PFSK-1 (cell line): ENCODE measurements around the gene ZFAND5.

Experiments used
- FOXP2 ChIP-seq: optimal IDR thresholded peaks from 2 replicates; pipeline ENCODE3; 2011; ENCODE audit warnings: borderline replicate concordance, control low read depth, inconsistent platforms; ENCODE audit not compliant: insufficient read depth; ENCODE audit errors: extremely low read length, extremely low read depth
- POLR2AphosphoS5 ChIP-seq: IDR thresholded peaks from 2 replicates; pipeline ENCODE4 v1.6.1; 2012; ENCODE audit warnings: low read depth, mild to moderate bottlenecking, control low read depth, low read length, moderate library complexity
- SIN3A ChIP-seq: IDR thresholded peaks from 2 replicates; pipeline ENCODE4 v1.6.1; 2012; ENCODE audit warnings: mild to moderate bottlenecking, low read length, moderate library complexity, borderline replicate concordance; ENCODE audit not compliant: insufficient read depth
- TAF1 ChIP-seq: IDR thresholded peaks from 2 replicates; pipeline ENCODE4 v1.6.1; 2012; ENCODE audit warnings: low read length, control low read depth, borderline replicate concordance; ENCODE audit not compliant: insufficient read depth
- TF ChIP-seq, protein P1 (sequence below), 2 experiments: IDR thresholded peaks; 2 replicates each; pipeline versions ENCODE4 v1.6.1 to v1.8.0; 2011 to 2012; ENCODE audit warnings: low read depth in 2 of 2, low read length in 2 of 2, control low read depth in 1 of 2, inconsistent platforms in 1 of 2, mild to moderate bottlenecking in 1 of 2, moderate library complexity in 1 of 2; ENCODE audit not compliant: insufficient read depth in 1 of 2

ZFAND5 gene

DNA sequence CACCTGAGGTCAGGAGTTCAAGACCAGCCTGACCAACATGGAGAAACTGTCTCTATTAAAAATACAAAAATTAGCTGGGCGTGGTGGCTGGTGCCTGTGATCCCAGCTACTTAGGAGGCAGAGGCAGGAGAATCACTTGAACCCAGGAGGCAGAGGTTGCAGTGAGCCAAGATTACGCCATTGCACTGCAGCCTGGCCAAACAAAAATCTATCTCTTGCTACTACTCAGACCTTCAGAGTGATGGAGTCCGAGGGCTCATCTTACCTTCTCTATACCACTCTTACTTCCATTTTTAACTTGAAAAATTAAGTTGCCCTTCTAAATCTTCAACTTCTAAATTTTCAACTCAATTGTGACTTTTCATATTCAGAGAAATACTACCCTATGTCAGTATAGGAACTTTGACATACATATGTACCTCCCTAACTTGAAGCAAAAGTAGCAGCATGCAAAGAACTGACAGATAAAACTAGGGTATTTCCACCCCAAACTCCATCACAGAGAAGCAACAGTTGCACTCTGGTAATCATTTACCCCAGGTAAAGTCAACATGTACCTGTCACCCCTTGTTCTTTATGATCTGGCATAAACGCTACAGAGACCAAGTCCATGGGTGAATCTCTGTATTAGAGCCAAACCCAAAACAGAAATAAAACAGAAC is 11.4 kb downstream of the ZFAND5 start:
- TF ChIP-seq TAF1, result no peak
- TF ChIP-seq, protein P1, sequence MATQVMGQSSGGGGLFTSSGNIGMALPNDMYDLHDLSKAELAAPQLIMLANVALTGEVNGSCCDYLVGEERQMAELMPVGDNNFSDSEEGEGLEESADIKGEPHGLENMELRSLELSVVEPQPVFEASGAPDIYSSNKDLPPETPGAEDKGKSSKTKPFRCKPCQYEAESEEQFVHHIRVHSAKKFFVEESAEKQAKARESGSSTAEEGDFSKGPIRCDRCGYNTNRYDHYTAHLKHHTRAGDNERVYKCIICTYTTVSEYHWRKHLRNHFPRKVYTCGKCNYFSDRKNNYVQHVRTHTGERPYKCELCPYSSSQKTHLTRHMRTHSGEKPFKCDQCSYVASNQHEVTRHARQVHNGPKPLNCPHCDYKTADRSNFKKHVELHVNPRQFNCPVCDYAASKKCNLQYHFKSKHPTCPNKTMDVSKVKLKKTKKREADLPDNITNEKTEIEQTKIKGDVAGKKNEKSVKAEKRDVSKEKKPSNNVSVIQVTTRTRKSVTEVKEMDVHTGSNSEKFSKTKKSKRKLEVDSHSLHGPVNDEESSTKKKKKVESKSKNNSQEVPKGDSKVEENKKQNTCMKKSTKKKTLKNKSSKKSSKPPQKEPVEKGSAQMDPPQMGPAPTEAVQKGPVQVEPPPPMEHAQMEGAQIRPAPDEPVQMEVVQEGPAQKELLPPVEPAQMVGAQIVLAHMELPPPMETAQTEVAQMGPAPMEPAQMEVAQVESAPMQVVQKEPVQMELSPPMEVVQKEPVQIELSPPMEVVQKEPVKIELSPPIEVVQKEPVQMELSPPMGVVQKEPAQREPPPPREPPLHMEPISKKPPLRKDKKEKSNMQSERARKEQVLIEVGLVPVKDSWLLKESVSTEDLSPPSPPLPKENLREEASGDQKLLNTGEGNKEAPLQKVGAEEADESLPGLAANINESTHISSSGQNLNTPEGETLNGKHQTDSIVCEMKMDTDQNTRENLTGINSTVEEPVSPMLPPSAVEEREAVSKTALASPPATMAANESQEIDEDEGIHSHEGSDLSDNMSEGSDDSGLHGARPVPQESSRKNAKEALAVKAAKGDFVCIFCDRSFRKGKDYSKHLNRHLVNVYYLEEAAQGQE (IDR thresholded peaks at IDR 0.05; ENCODE audit: insufficient read depth in 1 of 2, low read depth in 2 of 2, low read length in 2 of 2), result no peak
- no peak for TF ChIP-seq FOXP2
- no peak for TF ChIP-seq SIN3A

DNA sequence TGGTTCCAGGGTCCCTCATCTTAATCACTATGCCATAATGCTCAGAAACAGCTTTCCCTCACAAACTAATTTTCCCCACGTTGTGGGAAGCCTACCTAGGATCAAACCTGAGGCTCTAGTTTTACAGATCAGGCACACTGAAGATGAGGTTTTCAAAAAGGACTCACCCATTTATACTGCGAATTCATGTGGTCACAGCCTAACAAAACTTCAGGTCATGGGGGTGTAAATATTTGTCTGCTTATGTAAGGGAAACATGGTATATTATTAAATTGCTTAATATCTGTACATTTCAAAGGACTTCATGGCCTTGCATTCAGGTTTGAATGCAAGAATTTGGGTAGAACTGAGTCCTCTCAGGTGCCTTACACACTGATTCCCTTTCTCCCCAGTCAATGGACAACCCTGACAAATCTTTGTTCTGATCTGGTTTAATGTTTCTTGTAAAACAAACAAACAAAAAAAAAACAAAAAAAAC is 12.1 kb downstream of the ZFAND5 start:
- TF ChIP-seq POLR2AphosphoS5 (no peak), TAF1 (no peak), SIN3A (no peak), FOXP2 (no peak)
- TF ChIP-seq, protein P1 (IDR thresholded peaks at IDR 0.05; ENCODE audit: insufficient read depth in 1 of 2, low read depth in 2 of 2, low read length in 2 of 2), result no peak

DNA sequence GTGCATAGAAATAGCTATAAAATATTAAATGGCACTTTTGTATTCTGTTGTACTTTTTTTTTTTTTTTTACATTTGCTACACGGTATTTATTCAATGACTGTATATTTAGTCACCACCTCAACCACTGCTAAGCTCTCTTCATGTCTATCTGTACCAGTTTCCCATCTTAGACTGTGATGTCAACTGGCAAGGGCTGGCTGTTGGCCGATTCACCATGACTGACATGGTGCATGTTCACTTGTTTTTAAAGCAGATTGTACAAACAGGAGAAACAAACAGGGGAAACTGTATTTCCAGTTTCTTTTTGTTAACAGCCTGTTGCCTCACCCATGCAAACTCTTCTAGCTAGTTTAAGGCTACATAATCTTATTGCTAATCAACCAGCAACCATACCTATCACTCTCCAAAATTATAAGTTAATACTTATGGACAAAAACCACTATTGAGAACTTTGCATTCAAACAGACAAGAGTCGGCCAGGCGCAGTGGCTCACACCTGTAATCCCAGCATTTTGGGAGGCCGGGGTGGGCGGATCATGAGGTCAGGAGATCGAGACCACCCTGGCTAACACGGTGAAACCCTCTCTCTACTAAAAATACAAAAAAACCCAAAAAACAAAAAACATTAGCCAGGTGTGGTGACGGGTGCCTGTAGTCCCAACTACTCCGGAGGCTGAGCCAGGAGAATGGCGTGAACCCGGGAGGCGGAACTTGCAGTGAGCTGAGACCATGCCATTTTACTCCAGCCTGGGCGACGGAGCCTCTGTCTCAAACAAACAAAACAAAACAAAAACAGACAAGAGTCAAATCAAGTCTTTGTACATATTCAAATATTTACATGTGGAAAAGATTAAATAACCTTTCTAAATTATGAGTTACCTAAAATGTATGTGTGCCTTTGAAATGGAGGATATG is 13.2 kb downstream of the ZFAND5 start:
- TF ChIP-seq TAF1, result no peak
- no peak for TF ChIP-seq SIN3A
- no peak for TF ChIP-seq POLR2AphosphoS5
- no peak for TF ChIP-seq FOXP2
- TF ChIP-seq, protein P1 (IDR thresholded peaks at IDR 0.05; ENCODE audit: insufficient read depth in 1 of 2, low read depth in 2 of 2, low read length in 2 of 2), result no peak

DNA sequence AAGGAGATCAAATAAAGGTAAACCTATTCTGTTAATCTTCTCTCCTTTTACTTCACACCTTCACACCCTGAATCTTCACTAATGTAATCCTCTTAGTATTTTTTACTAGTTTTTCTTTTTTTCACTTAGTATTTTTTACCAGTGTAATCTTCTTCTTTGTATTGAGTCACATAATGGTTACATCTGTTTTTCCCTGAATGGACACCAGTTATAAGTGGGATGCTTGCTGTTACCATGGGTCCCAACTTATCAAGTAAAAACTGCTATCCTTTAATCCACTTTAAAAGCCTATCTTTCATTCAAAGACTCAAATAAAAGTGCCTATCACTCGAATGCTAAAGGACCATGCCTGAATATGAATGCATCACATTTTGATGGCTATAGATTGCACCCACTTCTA is 15.1 kb downstream of the ZFAND5 start:
- TF ChIP-seq, protein P1 (IDR thresholded peaks at IDR 0.05; ENCODE audit: insufficient read depth in 1 of 2, low read depth in 2 of 2, low read length in 2 of 2), result no peak
- no peak for TF ChIP-seq TAF1
- TF ChIP-seq FOXP2, result no peak
- TF ChIP-seq POLR2AphosphoS5, result no peak
- no peak for TF ChIP-seq SIN3A
